Nephron (organoid): ENCODE data around the gene ADAMTS16.

ENCODE experiments used
- H3K27ac Mint-ChIP-seq, 3 experiments: 2 replicates each; pipeline ENCODE4 v1.8.0; 2020; ENCODE audit warnings: mixed read lengths in 3 of 3, mild to moderate bottlenecking in 2 of 3, moderate library complexity in 1 of 3
- H3K27me3 Mint-ChIP-seq: 2 replicates; pipeline ENCODE4 v1.8.0; 2021; ENCODE audit warnings: low read depth, mild to moderate bottlenecking, moderate library complexity, mixed read lengths
- H3K36me3 Mint-ChIP-seq: 2 replicates; pipeline ENCODE4 v1.8.0; 2020; ENCODE audit warnings: low read depth, mixed read lengths
- H3K4me1 Mint-ChIP-seq: 2 replicates; pipeline ENCODE4 v1.8.0; 2020; ENCODE audit warnings: mixed read lengths
- H3K4me3 Mint-ChIP-seq, 3 experiments: 2 replicates each; pipeline ENCODE4 v1.8.0; 2020; ENCODE audit warnings: mild to moderate bottlenecking in 3 of 3, mixed read lengths in 3 of 3, moderate library complexity in 2 of 3
- H3K9me3 Mint-ChIP-seq: 2 replicates; pipeline ENCODE4 v1.8.0; 2020; ENCODE audit warnings: mixed read lengths
- TF ChIP-seq, protein P1 (sequence below), 3 experiments: fragments of 200-600 bp; sonication (generic); IDR thresholded peaks; one replicate each; pipeline ENCODE4 v1.5.0; 2021; ENCODE audit warnings: antibody characterized with exemption in 3 of 3; ENCODE audit not compliant: unreplicated experiment in 3 of 3

ADAMTS16 gene

DNA sequence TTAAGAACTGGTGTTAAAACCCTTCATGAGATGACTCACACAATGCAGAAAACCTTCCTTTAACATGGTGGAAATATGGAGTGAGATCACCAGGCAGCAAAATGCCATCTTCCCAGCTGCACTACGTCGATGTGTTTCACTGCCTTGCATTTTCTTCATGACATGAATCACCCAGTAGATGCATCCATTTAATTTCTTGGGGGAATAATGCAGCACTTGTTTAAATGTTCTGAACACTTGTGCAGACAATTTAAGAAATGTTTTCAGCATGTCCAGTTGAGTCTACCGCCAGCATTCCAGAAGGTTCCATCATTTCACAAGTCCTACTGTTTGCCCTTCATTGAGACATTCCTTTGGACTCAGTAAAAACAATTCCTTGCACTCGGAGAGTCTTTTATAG, 81.6 kb downstream of the ADAMTS16 start:
- TF ChIP-seq, protein P1, sequence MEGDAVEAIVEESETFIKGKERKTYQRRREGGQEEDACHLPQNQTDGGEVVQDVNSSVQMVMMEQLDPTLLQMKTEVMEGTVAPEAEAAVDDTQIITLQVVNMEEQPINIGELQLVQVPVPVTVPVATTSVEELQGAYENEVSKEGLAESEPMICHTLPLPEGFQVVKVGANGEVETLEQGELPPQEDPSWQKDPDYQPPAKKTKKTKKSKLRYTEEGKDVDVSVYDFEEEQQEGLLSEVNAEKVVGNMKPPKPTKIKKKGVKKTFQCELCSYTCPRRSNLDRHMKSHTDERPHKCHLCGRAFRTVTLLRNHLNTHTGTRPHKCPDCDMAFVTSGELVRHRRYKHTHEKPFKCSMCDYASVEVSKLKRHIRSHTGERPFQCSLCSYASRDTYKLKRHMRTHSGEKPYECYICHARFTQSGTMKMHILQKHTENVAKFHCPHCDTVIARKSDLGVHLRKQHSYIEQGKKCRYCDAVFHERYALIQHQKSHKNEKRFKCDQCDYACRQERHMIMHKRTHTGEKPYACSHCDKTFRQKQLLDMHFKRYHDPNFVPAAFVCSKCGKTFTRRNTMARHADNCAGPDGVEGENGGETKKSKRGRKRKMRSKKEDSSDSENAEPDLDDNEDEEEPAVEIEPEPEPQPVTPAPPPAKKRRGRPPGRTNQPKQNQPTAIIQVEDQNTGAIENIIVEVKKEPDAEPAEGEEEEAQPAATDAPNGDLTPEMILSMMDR (IDR thresholded peaks at IDR 0.05; ENCODE audit: unreplicated experiment in 3 of 3) = no peak
- peaks cover 39% of the 10 kb centered on the region for H3K36me3 Mint-ChIP-seq
- no peaks in the 10 kb centered on the region for H3K9me3 Mint-ChIP-seq
- H3K27me3 Mint-ChIP-seq = peaks cover 4% of the 10 kb centered on the region
- H3K27ac Mint-ChIP-seq = peak overlapping the region; percentile 30 to 62 (median 30)
- H3K4me1 Mint-ChIP-seq = peaks cover 27% of the 10 kb centered on the region
- no peak overlapping the region for H3K4me3 Mint-ChIP-seq

DNA sequence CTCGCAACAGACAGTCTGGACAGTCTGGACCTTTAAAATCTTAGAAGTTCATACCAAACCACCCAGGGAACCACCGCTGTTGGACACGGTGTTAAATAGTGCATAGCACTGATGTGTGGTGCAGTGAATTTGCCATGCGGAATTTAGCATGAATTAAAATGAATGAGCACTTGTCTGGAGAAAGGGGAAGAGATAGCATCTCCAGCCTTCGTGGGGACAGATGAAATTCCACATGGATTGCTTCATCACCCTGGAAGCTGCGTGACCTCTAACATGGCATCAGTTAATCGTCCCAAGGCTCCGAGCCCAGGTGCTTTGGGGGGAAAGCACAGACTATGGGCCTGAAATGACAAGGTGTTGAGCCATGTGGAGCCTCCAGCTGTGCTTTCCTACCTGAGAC, 91.4 kb downstream of the ADAMTS16 start:
- Mint-ChIP-seq H3K36me3 (peaks cover 8% of the 10 kb centered on the region), H3K27ac (no peak overlapping the region), H3K9me3 (peaks cover 6% of the 10 kb centered on the region), H3K4me1 (no peaks in the 10 kb centered on the region), H3K4me3 (no peak overlapping the region), H3K27me3 (peaks cover 4% of the 10 kb centered on the region)
- TF ChIP-seq, protein P1 (IDR thresholded peaks at IDR 0.05; ENCODE audit: unreplicated experiment in 3 of 3) = no peak

DNA sequence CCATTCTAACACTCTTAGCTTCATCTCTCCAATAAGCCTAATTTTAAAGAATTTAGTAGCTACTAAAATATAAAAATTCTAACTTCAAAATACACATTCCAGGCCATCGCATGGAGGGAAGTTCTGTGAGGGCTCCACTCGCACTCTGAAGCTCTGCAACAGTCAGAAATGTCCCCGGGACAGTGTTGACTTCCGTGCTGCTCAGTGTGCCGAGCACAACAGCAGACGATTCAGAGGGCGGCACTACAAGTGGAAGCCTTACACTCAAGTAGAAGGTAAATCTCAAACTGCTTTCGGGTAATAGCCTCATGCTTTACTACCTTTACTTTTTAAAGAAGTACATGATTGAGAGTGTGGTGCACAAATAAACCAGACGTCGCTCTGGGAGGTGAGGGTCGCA, 94.8 kb downstream of the ADAMTS16 start:
- Mint-ChIP-seq H3K9me3 (peaks cover 2% of the 10 kb centered on the region), H3K36me3 (peaks cover 9% of the 10 kb centered on the region), H3K27ac (peak overlapping the region in 2 of 3 experiments; percentile 70 to 81), H3K4me1 (no peaks in the 10 kb centered on the region), H3K4me3 (no peak overlapping the region), H3K27me3 (peaks cover 2% of the 10 kb centered on the region)
- TF ChIP-seq, protein P1 (IDR thresholded peaks at IDR 0.05; ENCODE audit: unreplicated experiment in 3 of 3) = no peak

DNA sequence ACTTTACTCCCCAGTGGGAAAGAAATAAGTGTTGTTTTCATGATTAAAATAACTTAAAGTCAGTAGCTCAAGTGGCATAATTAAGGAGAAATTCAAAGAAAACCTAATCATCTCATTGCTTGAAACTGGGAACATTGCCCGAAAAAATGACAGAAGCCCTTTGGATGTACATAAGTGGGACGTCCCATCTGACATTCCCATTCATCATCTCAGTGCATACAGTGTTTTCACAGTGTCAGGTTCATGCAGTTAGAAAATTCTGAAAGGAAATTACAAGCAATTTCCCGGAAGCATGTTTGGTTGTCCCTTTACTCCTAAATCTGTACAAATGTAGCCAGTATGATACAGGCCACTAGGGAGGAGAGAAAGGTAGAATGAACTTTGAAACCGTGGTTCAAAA, 95.6 kb downstream of the ADAMTS16 start:
- Mint-ChIP-seq H3K9me3 (peaks cover 2% of the 10 kb centered on the region), H3K4me3 (no peak overlapping the region), H3K36me3 (peaks cover 15% of the 10 kb centered on the region), H3K27me3 (no peaks in the 10 kb centered on the region), H3K4me1 (no peaks in the 10 kb centered on the region), H3K27ac (peak overlapping the region in 2 of 3 experiments; percentile 70 to 81)
- TF ChIP-seq, protein P1 (IDR thresholded peaks at IDR 0.05; ENCODE audit: unreplicated experiment in 3 of 3) = no peak

DNA sequence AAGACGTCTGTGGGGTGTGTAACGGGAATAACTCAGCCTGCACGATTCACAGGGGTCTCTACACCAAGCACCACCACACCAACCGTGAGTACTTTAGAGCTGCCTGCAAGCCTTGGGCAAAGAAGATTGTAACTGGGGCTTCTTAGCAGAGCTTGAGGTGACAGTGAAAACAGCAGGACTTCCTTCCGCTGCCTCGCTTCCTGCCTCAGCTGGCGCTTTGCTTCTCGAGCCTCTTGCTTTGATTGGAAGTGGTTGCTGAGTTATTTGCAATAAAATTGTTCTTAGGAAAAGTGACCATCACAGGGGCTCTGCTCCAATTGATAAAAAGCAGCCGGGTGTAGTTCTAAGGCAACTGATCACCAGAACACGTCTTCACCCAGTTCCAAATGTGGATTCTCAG, 99.1 kb downstream of the ADAMTS16 start:
- Mint-ChIP-seq H3K9me3 (no peaks in the 10 kb centered on the region), H3K27me3 (no peaks in the 10 kb centered on the region), H3K4me3 (no peak overlapping the region), H3K36me3 (peaks cover 34% of the 10 kb centered on the region), H3K27ac (no peak overlapping the region), H3K4me1 (no peaks in the 10 kb centered on the region)
- TF ChIP-seq, protein P1 (IDR thresholded peaks at IDR 0.05; ENCODE audit: unreplicated experiment in 3 of 3) = no peak

DNA sequence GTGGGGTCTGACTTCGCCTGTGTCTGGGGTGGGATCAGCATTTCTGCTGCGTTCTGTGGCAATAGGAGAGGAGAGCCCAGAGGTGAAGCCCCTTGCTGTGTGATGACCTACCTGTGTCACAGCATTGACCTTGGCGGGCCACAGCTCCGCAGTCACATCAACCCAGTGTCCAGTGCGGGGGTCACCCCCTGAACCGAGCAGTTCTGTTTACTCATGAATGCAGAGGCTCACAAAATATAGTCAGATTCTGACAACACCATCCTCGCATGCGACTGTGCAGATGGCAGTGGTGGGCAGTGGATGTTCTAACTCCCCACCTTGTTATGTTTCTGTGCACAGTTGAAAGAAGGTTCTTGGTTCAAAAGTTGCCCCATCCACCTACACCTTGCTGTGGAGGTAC, 100.1 kb downstream of the ADAMTS16 start:
- Mint-ChIP-seq H3K27ac (no peak overlapping the region), H3K36me3 (peaks cover 34% of the 10 kb centered on the region), H3K27me3 (no peaks in the 10 kb centered on the region), H3K4me1 (no peaks in the 10 kb centered on the region), H3K4me3 (no peak overlapping the region), H3K9me3 (no peaks in the 10 kb centered on the region)
- TF ChIP-seq, protein P1 (IDR thresholded peaks at IDR 0.05; ENCODE audit: unreplicated experiment in 3 of 3) = no peak
